Activated CD4-positive, alpha-beta T cell treated with anti-CD3 and anti-CD28 coated beads, Interleukin-2, Interleukin-6, amounts not matched to agents 100 ng/mL and 50 ng/mL, durations not matched to agents 16 hours and 8 hours (primary cell): ENCODE data around the gene IFT88.

Experiments
- DNase-seq: peaks from one replicate; pipeline ENCODE4 v3.0.0-alpha.2; 2020

The IFT88 gene

GRCh38 chr13:20686863-20687579 is 120.1 kb downstream of the IFT88 start:
- no peak for DNase-seq

DNA sequence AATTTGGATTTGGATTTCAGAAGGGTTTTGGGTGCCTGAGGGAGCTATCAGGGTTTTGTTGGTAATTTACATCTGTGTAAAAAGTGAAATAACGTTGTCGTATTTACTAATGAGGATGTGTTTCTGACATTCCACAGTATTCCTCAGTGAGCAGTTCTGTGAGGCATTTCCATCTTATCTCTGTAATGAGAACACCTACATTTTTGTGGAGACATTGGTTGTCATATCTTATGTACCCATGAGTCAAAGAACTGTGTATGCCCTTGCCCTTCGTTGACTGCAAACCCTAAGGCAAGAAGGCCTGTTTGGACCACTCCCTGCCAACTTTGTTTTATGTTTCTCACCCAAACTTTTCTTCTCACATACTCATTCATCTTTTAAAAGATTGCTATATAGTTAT is 122.3 kb downstream of the IFT88 start:
- no peak for DNase-seq

DNA sequence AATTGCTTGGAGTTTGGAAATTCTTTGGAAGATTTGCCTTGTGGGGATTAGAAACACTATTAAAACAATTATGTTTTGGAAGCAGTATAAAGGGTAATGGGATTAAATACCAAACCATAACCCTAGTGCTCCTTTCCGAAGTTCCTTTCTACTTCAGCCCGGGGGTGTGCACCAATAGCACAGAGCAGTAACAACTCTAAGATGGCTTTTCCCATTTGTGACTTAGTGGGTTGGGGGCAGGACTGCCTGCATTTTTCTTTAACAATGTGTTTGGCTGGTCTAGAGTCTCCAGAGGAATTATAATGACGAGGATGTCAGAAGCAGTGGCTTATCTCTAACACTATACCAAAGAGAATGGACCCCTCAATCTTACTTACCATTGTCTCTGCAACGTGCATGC is 124.7 kb downstream of the IFT88 start:
- no peak for DNase-seq

DNA sequence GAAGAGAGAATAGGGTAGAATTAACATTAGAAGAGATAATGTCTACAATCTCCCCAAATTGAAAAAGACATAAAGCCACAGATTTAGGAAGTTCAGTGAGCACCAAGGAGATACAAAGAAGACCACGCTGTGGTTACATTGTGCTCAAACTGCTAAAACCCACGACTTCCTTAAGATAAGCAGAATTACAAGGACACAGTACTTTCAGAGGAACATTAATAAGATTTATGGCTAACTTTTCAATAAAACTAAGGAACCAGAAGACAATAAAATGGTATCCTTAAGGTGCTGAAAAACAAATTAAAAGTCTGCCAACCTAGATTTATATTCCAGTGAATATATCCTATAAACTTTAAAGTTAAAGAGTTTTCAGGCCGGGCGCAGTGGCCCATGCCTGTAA is 129.1 kb downstream of the IFT88 start:
- no peak for DNase-seq

- no peak for DNase-seq
These were observed 132.8 kb downstream of the IFT88 start for GRCh38 chr13:20699715-20700114.

DNA sequence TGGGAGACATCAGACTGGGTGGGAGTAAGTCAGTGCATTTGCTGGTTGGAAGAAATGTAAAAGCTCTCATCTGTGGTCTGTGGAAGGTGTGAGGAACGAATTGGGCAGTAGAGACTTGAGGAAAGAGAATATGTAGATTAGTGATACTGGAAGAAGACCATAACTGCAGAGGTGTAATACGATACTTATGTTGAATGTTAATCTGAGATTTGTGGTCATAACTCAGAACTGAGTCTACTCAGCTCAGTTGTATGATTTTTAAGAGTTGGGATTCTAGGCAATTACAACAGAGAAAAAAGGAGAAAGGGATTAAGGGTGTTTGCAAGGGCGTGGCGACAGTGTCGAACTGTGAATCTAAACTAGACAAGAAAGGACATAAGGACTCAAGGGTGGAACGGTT is 133.3 kb downstream of the IFT88 start:
- DNase-seq: no peak

DNA sequence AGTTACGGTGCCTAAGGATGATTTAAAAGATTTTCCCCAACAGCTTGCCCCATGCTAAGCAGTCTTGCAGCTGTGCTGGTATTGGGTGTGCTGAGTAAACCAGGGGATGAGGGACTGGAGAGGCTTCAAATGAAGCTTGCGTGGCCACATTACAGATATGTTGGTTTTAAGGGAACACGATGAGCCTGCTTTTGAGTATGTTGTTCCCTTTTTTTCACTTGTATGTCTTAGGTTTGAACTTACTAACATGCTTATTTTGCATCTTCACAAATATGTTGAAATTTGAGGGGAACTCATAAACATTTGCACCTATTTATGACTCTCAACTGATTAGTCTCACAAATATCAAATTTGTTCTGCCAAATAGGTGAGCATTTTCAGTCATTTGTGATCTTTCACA is 134.5 kb downstream of the IFT88 start:
- no peak for DNase-seq

GRCh38 chr13:20702530-20702914 is 135.6 kb downstream of the IFT88 start:
- no peak for DNase-seq

DNA sequence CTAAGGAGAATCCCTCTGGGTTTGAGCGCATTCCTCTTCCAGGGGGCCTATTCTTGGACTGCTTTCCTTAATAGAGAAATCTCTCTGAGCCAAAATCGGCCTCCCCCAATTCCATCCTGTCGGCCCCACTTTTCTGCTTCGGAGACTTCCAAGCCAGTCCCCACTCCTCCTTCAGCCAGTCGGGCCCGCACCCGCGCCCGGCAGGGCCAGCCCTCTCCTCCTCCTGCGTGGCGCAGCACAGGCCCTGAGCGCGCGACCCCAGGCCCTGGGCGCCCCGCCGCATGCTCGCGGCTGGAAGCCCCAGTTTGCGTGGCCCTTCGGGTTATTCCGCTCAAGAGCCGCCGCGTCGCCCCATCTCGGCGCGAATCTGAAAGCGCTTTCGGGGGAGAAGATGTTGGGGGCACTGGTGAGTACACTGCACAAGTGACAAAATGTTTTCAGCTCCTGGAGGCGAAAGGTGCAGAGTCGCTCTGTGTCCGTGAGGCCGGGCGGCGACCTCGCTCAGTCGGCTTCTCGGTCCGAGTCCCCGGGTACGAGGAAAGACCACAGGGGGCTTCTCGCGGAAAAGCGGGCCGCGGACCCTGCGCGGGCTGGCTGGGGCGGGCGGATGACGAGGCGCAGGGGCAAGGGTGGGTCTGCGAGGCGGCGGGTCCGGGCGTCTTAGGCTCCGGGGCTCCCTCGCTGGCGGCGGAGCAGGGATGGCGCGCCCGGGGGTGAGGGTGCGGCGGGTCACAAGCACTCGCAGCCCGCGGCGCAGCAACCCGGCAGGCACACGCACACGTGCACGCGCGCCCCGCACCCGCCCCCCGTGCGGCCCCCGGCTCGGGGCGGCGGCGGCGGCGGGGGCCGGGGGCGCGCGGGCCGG is 136.2 kb downstream of the IFT88 start, which contains the start of gene IL17D:
IL17D (plus strand) TSS at position 785 of the 865 bp plus-strand sequence. CDS start 303 bp downstream, outside the sequence.
- DNase-seq: peak; percentile 32

DNA sequence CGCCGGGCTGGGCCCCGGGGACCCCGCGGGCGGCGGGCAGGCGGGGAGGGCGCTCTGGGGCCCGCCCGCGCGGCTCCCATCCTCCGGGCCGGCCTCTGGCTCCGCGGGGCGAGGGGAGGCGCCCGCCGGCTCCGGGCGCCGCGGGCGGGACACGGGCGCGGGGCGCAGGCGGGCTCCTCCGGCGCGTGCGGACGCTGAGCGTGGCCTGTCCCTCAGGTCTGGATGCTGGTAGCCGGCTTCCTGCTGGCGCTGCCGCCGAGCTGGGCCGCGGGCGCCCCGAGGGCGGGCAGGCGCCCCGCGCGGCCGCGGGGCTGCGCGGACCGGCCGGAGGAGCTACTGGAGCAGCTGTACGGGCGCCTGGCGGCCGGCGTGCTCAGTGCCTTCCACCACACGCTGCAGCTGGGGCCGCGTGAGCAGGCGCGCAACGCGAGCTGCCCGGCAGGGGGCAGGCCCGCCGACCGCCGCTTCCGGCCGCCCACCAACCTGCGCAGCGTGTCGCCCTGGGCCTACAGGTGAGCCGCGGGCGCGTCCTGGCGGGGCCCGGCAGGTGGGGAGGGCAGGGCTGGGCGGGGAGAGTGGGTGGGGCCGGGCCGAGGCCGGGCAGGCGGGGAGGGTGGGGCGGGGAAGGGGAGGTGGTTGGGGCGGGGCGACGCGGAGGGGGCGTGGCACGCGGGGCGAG is 137.0 kb downstream of the IFT88 start:
- DNase-seq: peak; percentile 75

GRCh38 chr13:20704459-20705069 is 137.6 kb downstream of the IFT88 start:
- DNase-seq: no peak

- no peak for DNase-seq
These were observed 139.7 kb downstream of the IFT88 start for GRCh38 chr13:20706661-20707060.

DNA sequence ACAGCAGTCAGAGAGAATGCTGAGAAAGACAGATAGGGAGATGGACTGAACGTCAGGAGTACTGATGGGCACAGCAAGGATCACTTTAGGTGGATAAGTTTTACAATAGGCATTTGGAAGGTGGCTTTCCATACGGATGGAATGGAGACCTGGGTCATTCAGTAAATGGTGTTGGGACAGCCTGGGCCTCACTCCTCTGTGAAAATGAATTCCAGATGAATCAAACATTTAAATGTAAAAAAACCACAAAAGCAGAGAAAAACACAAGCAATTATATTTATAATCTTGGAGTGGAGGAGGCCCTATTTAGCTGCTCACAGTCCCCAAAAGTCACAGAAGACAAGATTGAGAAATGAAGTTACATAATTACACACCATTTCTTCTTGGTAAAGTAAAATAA is 141.3 kb downstream of the IFT88 start:
- DNase-seq: no peak

DNA sequence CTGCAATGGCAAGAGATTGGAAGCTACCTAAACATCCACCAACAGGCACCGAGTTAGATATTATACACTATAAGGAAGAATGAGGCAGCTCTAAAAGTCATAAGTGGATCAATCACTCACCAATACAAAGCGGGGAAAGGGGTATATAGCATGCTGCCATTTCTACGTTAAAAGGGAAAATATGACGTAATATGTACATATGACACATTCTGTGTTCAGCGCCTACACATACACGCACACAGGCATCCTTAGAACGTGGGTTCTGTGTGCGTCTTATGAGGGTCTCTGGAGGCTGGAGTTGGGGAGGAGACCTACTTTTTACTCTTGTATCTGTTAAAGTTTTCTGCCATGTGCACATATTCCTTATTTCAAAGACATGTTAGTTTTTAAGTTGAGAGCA is 142.4 kb downstream of the IFT88 start:
- DNase-seq: no peak

DNA sequence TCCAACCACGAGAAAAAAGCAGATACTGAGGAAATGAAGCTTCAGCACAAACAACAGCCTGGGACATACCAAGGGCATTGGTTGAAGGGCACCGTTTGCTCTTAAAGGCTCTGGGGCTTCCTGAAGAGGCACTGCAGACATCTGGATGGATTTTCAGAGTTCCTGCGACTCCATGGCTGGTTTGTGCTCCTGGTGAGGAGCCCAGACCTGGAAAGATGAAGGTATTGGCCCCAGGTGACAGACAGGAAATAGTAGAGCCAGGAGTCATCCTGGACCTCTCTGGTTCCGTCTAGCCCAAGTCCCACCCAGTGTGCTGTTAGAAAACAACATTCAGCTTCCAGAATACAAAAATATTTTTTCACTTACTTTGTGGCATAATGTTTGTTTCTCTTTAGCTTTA is 142.8 kb downstream of the IFT88 start:
- DNase-seq: no peak

GRCh38 chr13:20711301-20712044 is 144.5 kb downstream of the IFT88 start:
- DNase-seq: no peak

DNA sequence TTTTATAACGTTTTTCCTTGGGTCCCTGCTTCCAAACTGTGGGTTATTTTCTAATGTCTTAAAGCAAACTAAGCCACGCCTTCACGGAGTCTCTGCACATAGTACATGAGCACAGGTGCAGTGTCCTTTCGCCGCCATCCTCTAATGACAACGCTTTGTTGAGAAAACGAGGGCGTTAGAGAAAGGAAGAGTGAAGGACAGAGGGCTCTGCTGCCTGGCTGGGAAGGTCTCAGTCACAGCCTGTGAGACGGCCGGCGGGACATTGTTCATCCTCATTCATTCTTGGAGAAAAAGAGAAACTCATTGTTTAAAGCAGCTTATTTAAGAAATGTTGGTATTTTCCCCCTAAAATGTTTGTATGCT is 146.0 kb downstream of the IFT88 start:
- no peak for DNase-seq

DNA sequence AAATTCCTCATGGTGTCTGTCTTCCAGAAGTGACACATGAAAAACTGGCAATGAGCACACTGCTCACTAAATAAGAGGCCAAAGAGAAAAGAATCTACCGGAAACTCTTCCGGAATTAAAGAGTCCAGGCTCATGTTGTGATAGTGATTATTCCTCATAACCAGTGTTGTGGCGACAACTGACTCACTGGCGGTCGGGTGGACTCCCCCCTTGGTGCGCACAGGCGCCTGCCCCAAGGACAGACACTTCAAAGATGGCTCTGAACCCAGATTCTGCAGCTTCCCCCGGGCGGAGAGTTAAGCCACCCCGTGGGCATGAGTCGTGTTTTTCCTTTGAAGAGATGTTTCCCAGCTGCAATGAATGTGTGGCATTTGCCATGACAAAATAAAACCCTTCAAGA is 146.8 kb downstream of the IFT88 start:
- no peak for DNase-seq

GRCh38 chr13:20714161-20714560 is 147.2 kb downstream of the IFT88 start:
- no peak for DNase-seq

- DNase-seq: no peak
These were observed 147.8 kb downstream of the IFT88 start for GRCh38 chr13:20714563-20715329.

DNA sequence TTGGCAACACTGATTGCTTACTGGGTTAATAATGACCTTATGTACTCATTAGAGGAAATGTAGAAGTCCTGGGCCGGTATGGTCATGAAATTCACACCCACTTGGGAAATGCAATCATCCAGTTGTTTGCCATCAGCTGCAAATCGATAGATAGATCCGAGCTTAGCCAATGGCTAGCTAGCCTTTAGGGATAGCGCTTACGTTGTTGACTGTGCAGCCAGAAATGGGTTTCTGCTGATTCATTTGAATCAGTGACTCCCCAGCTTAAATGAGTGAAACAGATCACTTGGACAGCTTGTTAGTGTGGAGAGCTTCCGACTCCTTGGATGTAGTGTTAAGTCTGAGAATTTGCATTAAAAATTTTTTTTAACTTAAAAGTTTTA is 148.4 kb downstream of the IFT88 start:
- DNase-seq: no peak

DNA sequence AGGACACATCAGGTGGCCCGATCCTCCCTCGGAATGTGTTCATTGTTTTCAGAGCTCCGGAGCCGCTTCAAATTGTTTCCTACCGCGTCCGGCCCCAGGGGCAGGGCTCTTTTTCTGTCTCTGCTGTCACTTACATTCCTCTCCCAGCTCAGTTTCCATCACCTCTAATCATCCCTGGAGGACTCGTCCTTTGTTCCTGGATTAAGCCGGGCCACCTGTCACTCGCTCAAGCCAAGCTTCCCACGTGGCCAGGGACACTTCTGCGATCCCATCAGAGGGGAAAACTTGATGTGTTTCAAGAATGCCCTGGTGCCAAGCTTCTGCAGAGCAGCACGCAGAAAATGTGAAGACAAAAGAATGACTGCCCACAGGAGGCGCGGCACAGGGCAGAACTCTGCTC is 150.0 kb downstream of the IFT88 start:
- no peak for DNase-seq
